GM18909 (cell line): Measurements from ENCODE around the gene HBS1L.
"Not testable (repeated sequence)": the region's sequence is repeated elsewhere in the genome, so short reads cannot be mapped to it uniquely, and the experiment has no call there.

Experiments used
- ATAC-seq: cut with Tn5 transposase; IDR thresholded peaks from one replicate; pipeline ENCODE4 v1.9.1; 2021; ENCODE audit warnings: mild to moderate bottlenecking; ENCODE audit not compliant: unreplicated experiment, poor library complexity

HBS1L gene

DNA sequence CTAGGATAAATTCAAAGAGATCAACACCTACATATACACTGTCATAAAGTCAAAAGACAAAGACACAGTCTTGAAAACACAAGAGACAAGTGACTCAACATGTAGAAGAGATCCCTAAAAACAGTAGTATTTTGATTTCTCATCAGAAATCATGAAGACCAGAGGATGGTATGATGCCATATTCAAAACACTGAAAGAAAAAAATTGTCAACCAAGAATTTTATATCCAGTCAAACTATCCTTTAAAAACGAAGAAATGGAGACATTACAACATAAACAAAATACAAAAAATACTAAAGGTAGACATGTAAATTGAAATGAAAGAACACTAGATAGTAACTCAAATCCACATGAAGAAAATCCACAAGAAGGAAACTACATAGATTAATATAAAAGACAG is 27.3 kb upstream of the HBS1L start:
- no peak for ATAC-seq

DNA sequence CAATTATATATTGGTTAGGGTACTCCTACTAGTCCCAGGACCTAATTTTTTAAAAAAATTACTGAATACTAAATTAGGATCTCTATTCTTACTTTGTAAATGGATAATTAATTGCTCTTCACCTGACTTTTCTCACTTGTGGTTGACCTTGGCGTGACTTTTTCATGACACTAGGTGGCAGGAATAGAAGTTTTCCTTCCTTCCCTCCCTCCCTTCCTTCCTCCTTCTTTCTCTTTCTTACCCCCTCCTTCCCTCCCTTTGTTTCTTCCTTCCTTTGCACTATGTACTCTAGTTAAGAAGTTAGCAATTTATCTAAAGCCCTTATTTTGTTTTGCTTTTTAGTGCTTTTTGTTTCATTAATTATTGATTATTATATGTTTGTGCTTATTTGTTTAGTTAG is 20.4 kb upstream of the HBS1L start:
- ATAC-seq: no peak

DNA sequence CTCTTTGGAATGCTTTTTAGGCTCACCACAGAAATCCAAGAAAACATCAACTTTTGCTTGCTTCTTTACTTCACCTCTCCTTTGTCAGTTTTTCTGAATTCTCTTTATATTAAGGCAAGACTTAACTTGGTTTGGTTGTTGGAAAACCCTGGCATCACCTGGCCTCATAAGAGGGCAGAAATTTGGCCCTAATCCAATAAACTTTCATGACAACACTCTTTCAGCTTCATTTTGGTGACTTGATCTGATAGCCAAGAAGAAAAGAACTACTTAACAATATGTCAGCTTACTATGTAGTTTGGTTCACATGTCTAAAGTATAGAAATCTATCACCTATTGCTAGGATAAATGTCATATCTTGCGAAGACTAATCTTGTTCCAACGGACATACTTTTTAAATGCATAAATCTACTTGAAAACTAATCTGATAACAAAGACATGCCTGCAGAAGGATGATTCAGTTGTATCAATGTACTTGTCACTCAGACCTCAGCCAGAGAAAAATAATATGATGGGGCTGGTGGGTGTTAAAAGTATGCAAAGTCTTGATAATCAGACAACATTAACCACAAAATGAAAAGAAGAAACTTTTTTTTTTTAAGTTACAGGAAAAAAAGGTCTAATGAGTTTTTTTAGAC is 19.3 kb upstream of the HBS1L start:
- no peak for ATAC-seq

DNA sequence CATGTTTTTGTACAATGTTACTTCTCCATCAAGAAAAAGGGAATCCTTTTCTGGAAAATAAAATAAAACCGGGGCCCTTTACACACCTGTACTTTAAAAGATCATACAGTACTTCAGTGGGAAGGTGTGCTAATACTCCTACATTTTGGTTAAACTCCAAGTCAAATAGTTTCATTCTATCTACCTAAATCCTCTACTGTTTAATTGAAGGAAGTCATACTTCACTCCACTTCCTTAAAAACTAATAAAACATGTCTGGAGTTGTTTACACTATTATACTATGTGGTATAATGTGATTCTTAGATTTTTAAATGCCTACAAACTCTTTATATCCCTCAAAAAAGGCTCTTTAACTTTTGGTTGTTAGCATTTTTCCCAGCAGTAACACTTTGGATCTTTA is 18.6 kb upstream of the HBS1L start:
- no peak for ATAC-seq

GRCh38 chr6:135072753-135073152 is 18.1 kb upstream of the HBS1L start:
- ATAC-seq: no peak

GRCh38 chr6:135071541-135071940 is 16.9 kb upstream of the HBS1L start:
- ATAC-seq: no peak

- ATAC-seq: no peak
Observed at GRCh38 chr6:135067911-135068310, 13.3 kb upstream of the HBS1L start.

GRCh38 chr6:135066806-135067205 is 12.2 kb upstream of the HBS1L start:
- no peak for ATAC-seq

DNA sequence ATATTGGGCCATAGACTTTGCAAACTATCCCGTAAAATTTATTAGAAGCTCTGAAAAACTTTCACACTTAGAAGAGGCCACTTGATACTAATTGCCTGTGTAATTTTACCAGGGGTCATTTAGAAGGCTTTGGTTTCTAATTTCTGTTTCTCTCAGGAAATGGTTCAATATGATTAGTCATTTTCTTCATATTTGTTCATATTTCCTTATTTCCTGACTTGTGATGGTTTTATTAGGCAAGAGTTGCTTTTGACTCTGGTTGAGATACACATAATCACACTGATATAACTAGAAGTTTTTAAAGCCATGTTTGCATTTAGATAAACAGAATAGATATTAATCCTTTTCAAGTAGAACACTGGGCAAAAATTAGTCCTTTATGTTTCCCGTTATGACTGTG is 11.8 kb upstream of the HBS1L start:
- ATAC-seq: no peak

DNA sequence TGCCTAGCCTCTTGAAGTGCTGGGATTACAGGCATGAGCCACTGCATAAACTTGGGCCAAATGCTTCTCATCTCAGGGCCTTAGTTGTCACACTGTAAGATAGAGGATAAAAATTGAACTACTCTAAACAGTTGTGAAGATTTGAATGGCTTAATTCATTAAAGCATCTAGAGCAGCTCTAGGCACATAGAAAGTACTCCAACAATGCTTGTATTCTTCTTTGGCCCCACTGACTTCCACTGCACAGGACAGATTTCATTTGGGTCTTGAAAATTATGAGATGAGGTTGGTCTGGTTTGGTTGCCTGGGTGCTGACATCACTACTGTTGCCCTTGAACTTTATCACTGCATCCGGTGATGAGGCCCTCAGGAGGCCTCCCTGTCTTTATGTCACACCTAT is 10.0 kb upstream of the HBS1L start:
- ATAC-seq: no peak

- no peak for ATAC-seq
Observed at GRCh38 chr6:135063926-135064325, 9.3 kb upstream of the HBS1L start.

GRCh38 chr6:135062735-135063134 is 8.1 kb upstream of the HBS1L start:
- no peak for ATAC-seq

DNA sequence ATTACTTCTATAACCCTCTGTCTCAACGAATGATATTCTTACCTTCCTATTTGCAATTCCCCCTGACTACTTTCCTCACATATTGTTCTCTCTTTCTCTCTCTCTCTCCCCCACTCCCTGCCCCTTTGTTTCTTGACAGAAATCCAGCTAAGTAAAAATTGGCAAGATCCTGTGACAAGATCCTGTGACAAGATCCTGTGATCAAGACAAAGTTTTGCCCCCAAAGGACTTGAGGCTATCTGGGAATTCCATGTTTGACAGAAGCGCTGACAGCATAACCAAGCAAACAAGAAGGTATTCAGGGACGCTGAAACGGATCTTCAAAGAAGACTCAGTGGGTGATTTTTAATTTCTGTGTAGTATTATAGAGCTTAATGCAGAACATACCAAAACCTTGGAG is 5.5 kb upstream of the HBS1L start:
- ATAC-seq: no peak

DNA sequence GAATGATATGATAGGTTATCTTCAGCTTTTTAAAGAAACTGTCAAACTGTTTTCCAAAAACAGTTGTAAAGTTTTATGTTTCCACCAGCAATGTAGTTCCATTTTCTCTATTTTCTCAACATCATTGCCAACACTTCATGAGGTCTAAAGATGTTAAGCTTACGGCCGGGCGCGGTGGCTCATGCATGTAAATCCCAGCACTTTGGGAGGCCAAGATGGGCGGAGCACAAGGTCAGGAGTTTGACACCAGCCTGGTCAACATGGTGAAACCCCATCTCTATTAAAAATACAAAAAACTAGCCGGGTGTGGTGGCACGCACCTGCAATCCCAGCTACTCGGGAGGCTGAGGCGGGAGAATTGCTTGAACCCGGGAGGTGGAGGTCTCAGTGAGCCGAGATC is 3.7 kb upstream of the HBS1L start:
- ATAC-seq: not testable (repeated sequence)

DNA sequence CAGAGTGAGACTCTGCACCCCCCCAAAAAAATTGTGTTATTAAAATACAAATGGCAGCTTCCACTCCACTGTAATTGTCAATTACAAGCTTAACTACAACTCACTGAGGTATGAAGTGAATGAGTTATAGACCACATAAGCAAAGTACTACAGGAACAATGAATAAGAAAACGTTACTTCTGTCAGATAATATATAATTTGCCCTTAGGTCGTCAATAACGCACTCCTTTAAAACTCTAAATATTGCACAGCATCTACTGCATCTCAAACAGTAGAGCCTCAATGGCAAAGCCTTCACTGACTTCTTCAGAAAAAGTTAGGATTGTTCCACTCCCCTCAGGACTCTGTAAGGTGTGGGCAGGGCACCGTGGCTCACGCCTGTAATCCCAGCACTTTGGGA is 2.0 kb upstream of the HBS1L start:
- ATAC-seq: no peak

DNA sequence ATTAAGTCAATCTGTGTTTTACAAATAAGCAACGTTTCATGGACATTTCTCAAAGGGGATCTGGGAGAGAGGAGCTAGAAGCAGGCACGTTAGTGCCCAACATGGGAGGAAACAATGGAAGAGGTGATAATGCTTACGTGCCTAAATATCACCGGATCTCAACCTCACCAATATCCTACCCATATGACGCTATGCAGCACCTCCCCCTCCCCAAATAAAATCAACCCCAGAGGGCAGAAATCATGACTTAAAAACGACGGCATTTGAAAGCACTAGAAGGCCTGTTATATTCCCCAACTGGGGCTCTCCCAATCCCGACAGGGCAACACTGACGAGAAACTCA is 425 bp downstream of the HBS1L start:
- ATAC-seq: peak; percentile 10

- ATAC-seq: no peak
Observed at GRCh38 chr6:135053406-135053805, 1.2 kb downstream of the HBS1L start.

DNA sequence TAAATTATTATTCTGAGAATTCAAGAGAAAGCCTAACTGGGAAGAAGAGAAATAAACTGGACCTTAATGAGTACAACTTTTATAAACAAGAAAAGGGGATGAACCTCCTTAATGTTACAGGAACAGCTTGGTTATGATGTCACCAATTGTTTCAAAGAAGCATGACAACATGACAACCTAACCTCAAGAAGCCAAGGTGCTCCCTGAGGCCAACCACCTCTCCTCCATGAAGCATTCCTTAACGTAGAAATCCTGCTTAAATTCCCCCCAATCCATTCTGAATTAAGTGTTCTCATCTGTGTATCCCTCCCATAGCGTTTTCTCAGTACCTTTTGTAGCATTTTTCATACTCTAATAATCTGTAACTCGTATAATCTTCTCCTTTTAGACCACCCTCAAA is 1.7 kb downstream of the HBS1L start:
- ATAC-seq: no peak

- no peak for ATAC-seq
Observed at GRCh38 chr6:135048915-135049314, 5.7 kb downstream of the HBS1L start.

- no peak for ATAC-seq
Observed at GRCh38 chr6:135047336-135047735, 7.3 kb downstream of the HBS1L start.

- ATAC-seq: no peak
Observed at GRCh38 chr6:135046912-135047311, 7.7 kb downstream of the HBS1L start.

DNA sequence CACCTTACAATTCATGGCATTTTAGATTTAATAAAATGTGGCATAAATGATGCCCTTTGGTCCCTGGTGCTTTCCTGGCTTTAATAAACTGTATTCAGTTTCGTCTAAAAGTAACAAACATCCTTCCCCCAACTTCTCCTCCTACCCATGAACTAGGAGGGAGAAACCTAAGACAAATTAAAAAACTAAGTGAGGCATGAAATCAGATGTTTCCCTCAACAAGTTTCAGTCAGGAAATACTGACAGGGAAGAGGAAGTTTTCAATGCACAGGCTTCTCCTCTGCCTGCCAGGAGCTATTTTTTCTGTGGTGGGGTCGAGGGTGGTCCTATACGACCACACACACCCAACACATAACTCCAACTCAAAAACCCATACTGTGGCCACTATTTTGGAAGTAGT is 10.0 kb downstream of the HBS1L start:
- no peak for ATAC-seq

DNA sequence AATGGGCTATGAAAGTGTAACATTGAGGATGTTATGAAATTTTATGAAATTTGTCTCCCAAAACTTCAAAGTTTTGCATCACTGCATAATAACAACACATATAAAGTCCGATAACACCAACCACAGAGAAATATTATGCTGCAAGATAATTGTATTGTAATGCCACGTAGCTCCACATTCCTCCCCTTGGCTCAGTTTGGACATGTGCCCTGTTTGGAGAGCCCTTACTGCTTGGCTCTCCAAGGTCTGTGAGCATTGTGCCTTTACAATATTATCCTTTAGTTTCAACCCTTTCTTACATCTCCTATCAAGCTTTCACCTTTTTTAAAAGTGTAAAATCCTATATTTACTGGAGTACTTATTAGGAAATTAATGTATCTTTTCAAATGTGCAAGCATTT is 10.8 kb downstream of the HBS1L start:
- ATAC-seq: no peak
